HG02588 (cell line): ENCODE data around the gene RALY.

Experiments used
- ATAC-seq: cut with Tn5 transposase; IDR thresholded peaks from one replicate; pipeline ENCODE4 v1.9.1; 2021; ENCODE audit warnings: mild to moderate bottlenecking, moderate library complexity; ENCODE audit not compliant: unreplicated experiment

RALY gene

DNA sequence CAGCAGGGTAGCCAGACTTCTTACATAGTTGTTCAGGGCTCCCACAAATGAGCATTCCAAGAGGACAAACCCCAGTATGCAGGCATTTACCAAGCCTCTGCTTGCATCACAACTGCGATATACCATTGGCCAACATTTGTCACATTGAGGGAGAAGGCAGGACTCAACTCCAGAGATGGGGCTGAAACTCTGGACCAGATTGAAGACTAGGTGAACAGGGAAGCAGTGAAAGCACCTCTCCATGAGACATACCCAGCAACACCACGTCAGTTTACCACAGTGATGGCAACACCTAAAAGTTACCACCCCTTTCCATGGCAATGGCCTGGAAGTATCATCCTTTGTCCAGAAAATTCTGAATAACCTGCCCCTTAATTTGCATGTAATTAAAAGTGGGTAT lies 7.9 kb upstream of the RALY start:
- no peak for ATAC-seq

DNA sequence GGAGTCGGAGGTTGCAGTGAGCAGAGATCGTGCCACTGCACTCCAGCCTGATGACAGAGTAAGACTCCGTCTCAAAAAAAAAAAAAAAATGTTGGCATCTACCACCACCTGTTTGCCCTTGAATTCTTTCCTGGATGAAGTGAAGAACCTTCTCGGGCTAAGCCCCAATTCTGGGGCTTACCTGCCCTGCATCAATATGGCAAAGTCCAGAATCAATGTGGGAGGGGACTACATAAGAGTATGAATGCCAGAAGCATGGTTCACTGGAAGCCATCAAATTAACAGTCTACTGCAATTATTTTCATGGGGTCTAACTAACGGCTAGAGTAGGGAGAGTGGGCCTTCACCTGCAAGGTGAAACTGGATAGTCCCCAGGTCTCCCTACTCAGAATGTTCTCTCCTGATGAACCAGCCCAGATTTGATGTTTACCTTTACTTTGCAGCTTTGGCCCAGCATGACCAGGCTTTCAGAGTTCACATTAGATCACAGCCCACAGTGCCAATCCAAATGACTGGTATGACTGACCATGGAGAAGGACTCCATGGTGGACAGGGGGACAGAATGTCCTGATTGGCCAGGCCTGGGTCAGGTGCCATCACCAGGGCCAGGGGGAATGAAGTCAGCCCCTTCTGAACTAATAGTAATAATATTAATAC lies 7.0 kb upstream of the RALY start:
- ATAC-seq = no peak

DNA sequence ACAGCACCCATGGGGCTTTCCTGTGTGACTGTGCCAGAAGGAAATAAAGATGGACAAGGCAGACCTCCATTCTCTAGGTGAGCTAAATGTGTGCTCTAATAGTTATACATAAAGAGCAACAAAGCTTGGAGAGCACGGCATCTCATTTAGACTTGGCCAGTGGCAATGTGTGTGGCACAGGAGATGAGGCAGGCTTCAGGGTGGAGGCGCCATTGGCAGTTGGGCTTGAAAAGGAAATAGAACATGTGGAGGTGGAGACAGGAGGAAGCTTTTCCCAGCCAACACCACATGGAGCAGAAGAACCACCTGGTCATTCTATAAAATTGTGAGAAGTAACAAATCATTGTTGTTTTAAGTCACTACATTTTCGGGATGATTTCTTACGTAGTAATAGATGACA lies 3.6 kb upstream of the RALY start:
- ATAC-seq = no peak

DNA sequence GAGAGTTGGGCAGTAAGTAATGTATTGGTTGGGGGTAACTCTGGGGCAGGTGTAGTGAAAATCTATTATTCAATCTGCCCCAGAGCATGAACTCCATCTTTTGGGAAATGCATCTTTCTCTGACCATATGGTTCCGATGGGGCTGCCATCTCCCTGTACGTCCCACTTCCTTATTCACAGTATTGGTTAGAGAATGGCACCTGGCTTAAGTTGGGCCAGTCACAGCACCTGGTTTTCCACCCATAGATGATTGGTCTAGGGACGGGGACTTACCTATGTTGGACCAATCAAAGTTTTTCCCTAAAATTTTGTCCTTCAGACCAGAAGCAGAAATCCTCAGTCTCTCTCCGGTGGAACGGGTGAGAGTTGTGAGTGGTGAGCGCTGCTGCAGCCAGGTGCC lies 2.2 kb upstream of the RALY start:
- ATAC-seq = no peak

DNA sequence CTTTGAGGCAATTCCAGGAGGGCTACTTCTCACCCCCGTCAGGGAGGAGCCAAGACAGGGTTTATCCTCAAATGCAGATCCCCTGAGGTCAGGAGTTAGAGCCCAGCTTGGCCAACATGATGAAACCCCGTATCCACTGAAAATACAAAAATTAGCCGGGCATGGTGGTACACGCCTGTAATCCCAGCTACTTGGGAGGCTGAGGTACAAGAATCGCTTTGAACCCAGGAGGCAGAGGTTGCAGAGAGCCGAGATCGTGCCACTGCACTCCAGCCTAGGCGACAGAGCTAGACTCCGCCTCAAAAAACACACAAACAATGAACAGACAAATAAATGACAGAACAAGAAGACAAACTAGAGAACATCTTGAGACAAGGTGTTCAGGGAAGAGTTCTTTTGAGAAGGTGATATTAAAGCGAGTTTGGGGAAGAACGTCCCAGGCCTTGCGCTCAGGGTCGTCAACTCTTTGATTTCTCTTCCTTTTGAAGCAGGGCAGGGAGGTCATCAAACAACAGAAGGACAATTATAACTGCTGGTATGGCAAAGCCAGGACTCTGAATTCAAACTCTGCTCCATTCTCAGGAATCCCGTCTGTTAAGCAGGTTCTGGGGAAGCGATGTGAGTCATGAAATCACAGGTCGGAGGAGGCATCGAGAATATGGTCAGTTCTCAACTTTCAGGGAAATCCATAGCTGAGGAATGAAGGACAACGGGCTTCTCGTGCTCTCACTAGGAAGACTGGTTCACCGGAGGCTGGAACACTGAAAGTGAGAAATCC lies 1.4 kb upstream of the RALY start:
- ATAC-seq = no peak

DNA sequence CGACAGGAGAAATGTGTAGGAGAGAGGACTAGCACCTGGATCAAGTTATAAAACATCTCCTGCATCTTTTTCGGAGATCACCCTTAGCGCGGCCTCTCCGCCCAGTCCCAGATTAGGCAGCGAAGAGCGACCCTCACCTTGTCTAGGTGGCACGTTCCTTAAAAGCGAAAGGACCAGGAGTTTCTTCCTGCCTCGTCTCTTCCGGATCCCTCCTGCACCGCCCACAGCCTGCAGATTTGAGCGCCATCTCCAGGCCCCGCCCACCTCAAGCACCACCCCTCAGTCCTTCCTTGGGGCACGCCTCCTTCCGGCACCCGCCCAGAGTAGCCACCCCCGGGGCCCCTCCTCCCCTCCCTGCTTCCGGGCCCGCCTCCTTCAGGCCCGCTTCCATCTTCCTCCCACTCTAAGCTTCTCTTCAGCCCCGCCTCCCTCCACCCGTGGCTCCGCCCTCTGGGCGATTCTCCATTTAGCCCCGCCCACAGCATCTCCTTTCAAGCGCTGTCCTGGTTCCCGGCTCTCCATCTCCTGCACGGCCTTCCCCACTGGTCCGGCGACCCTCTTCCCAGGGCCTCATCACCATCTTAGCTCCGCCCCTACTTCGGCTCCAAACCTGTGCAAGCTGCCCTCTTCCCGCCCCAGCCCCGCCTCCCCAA lies 662 bp upstream of the RALY start:
- peak; percentile 77 for ATAC-seq

DNA sequence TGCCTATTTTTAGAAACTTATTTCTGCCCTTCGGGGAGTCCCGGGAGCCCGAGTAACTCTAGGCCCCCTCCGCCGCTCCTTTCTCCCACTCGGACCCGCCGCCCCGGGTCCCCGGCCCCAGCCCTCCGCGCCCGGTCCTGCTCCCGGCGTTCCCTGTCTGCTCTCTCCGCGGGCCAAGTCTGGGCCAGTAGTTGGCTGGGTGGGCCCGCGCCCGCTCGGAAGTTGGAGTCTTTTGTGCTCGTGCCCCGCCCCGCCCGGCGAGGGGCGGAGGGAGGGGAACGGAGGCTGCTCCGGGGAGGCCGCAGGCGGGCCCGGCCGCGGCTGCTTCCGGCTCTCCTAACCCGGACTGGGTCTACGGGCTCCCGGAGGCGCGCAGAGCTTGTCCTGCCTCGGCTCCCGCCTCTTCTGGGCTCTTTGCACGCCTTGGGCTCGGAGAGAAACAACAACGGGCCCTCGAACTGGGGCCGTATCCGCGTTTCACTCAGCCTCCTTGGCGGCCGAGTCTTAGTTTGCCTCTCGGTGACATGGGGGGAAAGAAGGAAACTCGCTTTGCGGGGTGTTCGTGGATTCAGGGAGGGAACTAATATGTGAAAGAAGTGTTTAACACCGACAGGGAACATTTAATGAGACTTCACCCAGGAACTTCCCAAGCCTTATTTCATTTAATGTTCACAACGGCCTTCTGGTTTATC lies 657 bp downstream of the RALY start:
- peak; percentile 25 for ATAC-seq

DNA sequence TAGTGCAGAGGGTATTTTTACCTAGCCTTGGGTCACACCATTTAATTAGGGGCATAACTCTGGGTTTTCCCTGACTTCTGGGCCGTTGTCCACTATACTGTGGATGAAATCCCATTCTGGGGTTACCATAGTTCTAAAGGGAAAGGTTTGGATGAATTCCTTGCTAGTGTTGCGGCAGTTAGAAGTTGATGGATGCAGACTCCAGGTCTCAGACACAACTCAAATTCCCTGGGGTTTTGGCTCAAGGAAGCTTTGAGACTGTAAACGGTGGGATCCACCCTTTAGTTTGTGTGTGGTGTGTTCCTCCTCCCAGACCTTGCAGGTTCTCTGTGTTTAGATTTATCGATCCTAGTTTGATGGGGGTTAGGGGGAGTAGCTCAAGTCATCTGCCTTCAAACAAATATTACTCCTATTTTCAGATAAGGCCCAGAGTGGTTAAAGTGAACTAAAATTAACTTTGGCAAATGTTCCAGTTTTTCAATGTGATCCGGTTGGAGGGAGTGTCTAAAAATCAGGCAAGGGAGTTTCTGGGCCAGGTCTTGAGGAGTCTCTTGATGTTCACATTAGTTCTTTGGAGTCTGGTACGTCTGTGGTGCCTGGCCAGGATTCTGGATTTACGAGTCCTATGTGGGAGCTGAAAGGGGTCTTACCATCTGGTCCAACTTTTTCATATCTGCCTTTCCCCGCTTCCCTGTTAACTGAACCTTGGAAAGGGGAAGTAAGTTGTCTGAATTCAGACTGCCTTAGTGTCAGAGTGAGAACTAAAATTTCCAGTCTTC lies 1.5 kb downstream of the RALY start:
- ATAC-seq = no peak

DNA sequence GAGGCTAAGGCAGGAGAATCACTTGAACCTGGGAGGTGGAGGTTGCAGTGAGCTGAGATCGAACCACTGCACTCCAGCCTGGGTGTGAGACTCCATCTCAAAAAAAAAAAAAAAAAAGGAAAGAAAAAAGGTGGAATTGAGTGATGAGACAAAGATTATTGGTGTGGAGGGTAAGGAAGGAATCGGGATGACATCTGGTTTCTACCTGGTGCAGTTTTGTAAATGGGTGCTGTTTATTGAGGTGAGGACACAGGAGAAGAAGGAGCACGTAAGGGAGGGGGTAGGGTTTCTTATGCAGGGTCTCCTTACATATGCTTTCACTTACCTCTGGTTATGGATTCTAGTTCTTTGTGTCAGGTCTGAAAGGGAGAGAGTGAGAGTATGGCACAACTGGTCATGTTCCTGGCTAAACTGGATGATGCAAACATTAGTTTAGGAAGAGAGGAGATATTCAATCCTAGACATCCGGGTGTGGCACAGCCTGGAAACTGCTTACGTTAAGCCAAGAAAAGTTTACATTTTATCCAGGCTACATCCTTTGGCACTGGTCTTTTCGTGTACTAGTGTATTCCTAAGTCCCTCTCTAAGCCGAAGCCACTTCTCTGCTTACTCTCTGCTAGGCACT lies 5.4 kb downstream of the RALY start:
- ATAC-seq = no peak

DNA sequence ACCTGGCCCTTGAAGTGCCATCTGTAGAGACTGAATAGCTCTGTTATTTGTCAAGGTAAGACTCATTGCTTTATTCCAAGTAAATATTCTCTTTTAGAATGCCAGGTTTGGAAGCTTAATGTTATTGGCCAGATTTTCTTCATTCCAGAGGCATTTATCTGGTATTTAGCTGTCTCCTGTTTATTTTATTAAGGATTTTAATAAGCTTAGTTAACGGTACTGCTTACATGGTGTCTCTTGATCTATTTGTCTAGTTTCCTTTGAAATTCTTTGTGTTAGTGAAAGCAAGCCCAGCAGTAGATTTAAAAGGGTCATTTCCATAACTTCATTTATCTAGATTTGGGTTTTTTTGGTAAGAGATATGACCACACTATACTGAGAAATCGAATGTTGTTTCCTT lies 7.7 kb downstream of the RALY start:
- ATAC-seq = no peak

DNA sequence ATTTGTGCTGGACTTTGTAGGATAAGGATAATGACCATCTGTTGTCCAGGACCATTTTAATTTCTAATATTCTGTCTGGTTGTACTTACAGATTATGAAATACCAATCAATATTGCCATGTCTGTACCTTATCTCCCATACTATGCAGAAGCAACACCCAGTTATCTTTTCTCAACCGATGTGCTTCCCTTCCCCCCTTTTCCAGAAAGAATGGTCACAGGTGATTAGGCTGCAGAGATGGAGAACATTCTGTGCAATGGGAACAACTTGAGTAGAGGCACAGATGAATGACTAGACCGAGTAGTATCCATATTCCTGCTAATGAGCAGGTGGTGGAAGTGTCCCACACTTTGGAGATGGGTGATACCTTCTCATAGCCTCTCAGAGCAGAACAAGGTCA lies 10.5 kb downstream of the RALY start:
- ATAC-seq = no peak

DNA sequence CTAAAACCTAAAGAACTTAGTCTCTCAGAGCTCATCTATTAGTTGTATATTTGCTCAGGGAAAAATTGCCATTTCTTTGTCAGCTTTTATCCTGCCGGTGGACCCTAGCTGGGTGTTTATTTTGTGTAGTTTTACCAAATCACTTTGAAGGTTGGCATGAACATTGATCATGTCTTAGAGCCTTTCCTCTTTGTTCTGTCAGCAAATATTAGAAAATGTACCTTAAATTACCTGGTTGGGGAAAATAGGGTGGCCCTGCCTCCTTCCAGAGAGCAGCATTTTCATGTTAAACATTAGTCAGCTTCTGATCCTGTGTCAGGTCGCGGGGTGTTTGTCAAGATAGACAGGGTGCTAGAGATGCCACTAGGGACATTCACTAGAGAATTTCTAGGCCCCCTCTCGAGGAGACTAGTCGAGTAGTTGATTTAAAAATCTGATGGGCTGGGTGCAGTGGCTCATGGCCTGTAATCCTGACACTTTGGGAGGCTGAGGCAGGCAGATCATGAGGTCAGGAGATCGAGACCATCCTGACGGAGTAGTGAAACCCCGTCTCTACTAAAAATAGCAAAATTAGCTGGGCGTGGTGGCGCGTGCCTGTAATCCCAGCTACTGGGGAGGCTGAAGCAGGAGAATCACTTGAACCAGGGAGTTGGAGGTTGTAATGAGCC lies 11.2 kb downstream of the RALY start:
- no peak for ATAC-seq

DNA sequence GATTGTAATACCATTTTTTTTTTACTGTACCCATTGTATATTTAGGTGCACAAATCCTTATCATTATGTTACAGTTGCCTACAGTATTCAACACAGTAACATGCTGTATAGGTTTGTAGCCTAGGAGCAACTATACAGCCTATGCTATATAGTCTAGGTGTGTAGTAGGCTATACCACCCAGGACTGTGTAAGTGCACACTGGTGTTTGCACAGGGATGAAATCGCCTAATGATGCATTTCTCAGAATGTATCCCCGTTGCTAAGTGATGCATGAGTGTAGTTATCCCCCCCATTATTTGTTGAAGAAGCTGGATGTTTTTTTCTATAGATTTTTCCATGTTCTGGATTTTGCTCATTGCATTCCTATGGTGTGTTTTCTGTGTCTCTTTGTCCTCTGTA lies 12.9 kb downstream of the RALY start:
- ATAC-seq = no peak

DNA sequence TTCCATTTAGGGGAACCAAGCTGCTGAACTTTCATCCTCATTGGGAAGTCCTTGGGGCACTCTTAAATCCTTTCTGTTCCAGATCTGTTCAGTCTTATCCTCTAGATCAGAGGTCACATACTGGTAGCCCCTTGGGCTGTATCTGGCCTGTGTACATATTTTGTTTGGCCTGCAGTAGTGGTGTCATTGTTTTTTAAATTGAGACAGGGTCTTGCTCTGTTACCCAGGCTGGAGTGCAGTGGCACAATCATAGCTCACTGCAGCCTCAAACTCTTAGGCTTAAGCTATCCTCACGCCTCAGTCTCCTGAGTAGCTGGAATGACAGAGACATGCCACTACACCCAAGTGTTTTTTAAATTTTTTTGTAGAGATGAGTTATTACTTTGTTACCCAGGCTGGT lies 14.8 kb downstream of the RALY start:
- ATAC-seq = no peak

DNA sequence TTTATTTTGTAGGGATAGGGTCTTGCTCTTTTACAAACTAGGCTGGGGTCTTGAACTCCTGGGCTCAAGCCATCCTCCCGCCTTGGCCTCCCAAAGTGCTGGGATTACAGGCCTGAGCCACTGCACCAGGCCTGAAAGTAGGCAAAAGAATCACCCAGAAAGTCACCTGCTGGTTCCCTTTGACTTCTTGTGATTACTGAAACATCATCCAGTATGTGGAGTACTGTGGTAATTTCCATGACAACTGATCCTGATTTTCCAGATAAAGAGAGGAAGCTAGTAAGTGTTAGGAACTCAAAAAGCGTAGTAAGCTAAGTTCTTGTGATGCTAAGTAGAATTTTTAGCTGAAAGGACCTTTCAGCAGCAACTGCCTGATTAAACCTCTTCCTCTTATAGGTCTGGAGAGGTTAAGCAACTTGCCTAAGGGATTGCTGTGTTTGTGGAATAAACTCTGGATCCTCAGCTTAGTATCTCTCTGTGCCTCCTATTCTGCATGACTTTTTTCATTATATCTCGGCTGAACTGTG lies 16.8 kb downstream of the RALY start:
- no peak for ATAC-seq

DNA sequence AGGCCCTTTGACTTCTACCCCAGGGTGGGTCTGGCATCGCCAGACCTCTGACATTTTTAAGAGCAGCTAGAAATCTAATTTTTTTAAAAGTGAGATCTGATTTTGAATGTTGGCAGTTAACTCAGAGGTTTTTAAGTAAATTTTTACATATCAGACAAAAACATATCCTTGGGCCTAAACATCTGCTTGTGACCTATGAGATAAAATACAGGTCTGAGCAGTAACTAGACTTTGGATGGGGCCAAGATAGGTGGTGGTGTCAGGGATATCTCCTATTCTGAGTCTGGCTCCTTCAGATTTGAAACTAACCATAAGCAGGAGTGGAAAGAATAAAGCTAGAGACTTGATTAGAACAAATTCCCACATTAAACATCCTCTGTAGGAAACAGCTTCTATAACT lies 17.6 kb downstream of the RALY start:
- ATAC-seq = no peak

DNA sequence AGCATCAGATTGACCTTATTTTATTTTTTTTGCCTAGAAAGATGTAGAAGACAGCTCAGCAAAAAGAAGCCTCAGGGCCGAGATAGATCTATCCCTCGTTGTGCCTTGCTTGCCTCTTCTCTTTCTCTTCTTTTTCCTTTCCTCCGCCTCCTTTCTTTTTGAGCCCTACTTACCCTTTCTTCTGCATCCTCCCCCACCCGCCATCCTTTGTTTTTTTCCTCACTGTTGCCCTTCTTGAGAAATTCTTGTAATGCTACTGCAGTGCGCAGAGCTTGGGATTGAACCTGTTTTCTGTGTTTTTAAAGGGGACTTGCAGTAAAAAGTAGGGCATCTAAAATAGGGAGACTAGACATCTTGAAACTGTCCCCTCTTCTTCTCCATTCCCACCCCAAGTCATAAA lies 18.6 kb downstream of the RALY start:
- ATAC-seq = no peak

DNA sequence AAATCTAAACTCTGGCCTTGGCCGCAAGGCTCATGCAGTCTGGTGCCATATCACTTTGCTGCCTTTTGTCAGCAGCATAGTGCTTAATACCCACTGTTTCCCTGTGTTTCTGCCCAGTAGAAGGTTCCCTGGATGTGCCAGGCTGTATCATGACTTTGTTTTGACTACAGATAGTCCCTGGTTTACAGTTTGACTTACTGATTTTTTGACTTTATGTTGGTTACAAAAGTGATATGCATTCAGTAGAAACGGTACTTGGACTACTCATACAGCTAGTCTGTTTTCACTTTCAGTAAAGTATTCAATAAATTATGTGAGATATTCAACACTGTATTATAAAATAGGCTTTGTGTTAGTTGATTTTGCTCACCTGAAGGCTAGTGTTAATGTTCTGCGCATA lies 19.0 kb downstream of the RALY start:
- no peak for ATAC-seq

DNA sequence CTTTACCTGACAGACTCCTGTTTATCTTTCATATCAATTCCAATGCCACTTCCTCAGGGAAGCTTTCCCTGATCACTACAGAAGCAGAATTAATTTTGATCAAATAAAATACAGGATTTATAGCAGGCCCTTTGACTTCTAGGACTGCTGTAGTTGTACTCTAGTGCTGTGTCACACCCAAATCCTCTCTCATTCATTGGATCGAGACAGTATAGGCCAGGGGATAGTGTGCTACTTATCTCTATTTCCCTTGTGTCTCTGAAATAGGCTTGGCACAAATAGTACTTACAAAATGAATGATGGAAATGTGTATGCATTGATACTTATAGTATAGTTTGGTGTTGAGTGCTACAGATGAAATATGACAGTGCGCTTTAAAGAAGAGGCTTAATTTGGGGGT lies 19.8 kb downstream of the RALY start:
- ATAC-seq = no peak

DNA sequence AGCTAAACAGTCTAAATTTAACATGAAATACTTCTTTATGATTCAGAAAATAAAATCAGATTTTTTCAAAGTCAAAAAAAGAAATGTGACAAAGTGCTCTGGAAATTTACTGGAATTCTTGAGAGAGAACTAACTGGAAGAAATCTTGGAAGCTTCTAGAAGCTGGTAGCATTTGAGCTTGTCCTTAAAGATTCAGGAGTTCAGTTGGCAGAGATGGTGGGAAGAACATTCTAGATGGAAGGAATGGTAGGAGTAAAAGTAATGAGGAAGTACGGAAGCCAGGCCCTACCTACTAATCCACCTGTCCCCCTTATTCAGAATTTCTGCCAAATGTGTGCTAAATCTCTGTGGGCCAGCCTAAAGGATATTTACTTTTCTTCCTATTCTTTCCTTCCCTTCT lies 21.2 kb downstream of the RALY start:
- no peak for ATAC-seq
